ENCODE measurements around the gene TM7SF2. TPM values are rescaled to one million over a fixed set of nuclear protein-coding genes. Genes with fewer than 3 reads are reported as not detected.

Gene TM7SF2
- total RNA-seq, 1 experiment from 2014 or later, result 73.8 TPM

GRCh38 chr11:65121865-65122696 is 10.4 kb downstream of the TM7SF2 start, which contains the start of the genes FAU and MRPL49:
TSS of gene FAU (minus strand) at chr11:65122134. CDS start at chr11:65121813, 321 bp downstream.
TSS of gene MRPL49 (plus strand) at chr11:65122321. CDS start at chr11:65122347, 26 bp downstream.
- H3K4me3 ChIP-seq (ENCODE audit: low read depth, low read length), result peak within 1 kb of the TSS; percentile 61
- BruUV-seq (replicated peaks), result TSS peak; percentile 70
- intact Hi-C loops (cut with micrococcal nuclease; ENCODE audit: unreplicated experiment), result loop anchor here (1.0 to 2.0 kb wide), 3 partner anchors 41 to 312 kb away; partner anchors contain the start of genes CAPN1 and MEN1
- ChIA-PET POLR2A (interaction anchor here (0.6 to 2.5 kb wide), 16 partner anchors 9 to 377 kb away, joined by 3 to 48 read pairs (median 4); partner anchors contain the start of genes ARL2, CAPN1, SF1 and SYVN1), CTCF (interaction anchor here (0.5 to 2.3 kb wide), 11 partner anchors 8 to 264 kb away, joined by 3 to 14 read pairs (median 4); partner anchors contain the start of genes CAPN1, SYVN1 and TM7SF2)
- Mint-ChIP-seq H3K27me3 (ENCODE audit: insufficient read depth, unreplicated experiment) (no peaks in the 10 kb centered on the region), H3K4me3 (ENCODE audit: unreplicated experiment) (peak within 1 kb of the TSS; percentile 98), H3K9me3 (ENCODE audit: unreplicated experiment) (no peaks in the 10 kb centered on the region), H3K4me1 (ENCODE audit: low read depth, unreplicated experiment) (peaks cover 7% of the 10 kb centered on the region), H3K36me3 (ENCODE audit: insufficient read depth, unreplicated experiment) (peaks cover 88% of the 10 kb centered on the region), H3K27ac (ENCODE audit: unreplicated experiment) (peak within 1 kb of the TSS; percentile 100)
- H3K36me3 ChIP-seq (ENCODE audit: control insufficient read depth, insufficient read depth, low read length), result peaks cover 13% of the 10 kb centered on the region
- no peaks in the 10 kb centered on the region for H3K9me3 ChIP-seq
- no peak for TF ChIP-seq CTCF (IDR thresholded peaks at IDR 0.05; ENCODE audit: insufficient read depth in 1 of 2, low read depth in 1 of 2, low read length in 1 of 2, severe bottlenecking in 1 of 2, unreplicated experiment in 1 of 2)
- DNase-seq, result peak; percentile 98 to 99
- peaks cover 16% of the 10 kb centered on the region for H3K4me1 ChIP-seq
- H3K27me3 ChIP-seq (replicated peaks; ENCODE audit: control insufficient read depth, insufficient read depth, low read length), result no peaks in the 10 kb centered on the region

- intact Hi-C loops (cut with micrococcal nuclease; ENCODE audit: unreplicated experiment), result no loop called here
- TF ChIP-seq CTCF (IDR thresholded peaks at IDR 0.05; ENCODE audit: insufficient read depth in 1 of 2, low read depth in 1 of 2, low read length in 1 of 2, severe bottlenecking in 1 of 2, unreplicated experiment in 1 of 2), result no peak
- H3K9me3 ChIP-seq, result no peaks in the 10 kb centered on the region
- H3K27me3 Mint-ChIP-seq (ENCODE audit: insufficient read depth, unreplicated experiment), result no peaks in the 10 kb centered on the region
- peaks cover 8% of the 10 kb centered on the region for H3K36me3 ChIP-seq (ENCODE audit: control insufficient read depth, insufficient read depth, low read length)
- no peaks in the 10 kb centered on the region for H3K9me3 Mint-ChIP-seq (ENCODE audit: unreplicated experiment)
- CTCF ChIA-PET, result no interaction called here
- H3K27ac Mint-ChIP-seq (ENCODE audit: unreplicated experiment), result no peak overlapping the region
- peaks cover 7% of the 10 kb centered on the region for H3K4me1 Mint-ChIP-seq (ENCODE audit: low read depth, unreplicated experiment)
- peaks cover 16% of the 10 kb centered on the region for H3K4me1 ChIP-seq
- no peak for DNase-seq
- peak overlapping the region; percentile 64 for H3K4me3 Mint-ChIP-seq (ENCODE audit: unreplicated experiment)
- POLR2A ChIA-PET, result no interaction called here
- no peaks in the 10 kb centered on the region for H3K27me3 ChIP-seq (replicated peaks; ENCODE audit: control insufficient read depth, insufficient read depth, low read length)
- H3K4me3 ChIP-seq (ENCODE audit: low read depth, low read length), result no peak overlapping the region
- BruUV-seq (replicated peaks), result no TSS peak
- peaks cover 81% of the 10 kb centered on the region for H3K36me3 Mint-ChIP-seq (ENCODE audit: insufficient read depth, unreplicated experiment)
These were observed 13.0 kb downstream of the TM7SF2 start for GRCh38 chr11:65124480-65125196.

Measured in Caco-2 (cell line).